ENCODE measurements around the gene DDR1. TPM values are rescaled to one million over a fixed set of nuclear protein-coding genes. Genes with fewer than 3 reads are reported as not detected.

The DDR1 gene
- total RNA-seq, 1 experiment from 2014 or later, result 95.2 TPM

DNA sequence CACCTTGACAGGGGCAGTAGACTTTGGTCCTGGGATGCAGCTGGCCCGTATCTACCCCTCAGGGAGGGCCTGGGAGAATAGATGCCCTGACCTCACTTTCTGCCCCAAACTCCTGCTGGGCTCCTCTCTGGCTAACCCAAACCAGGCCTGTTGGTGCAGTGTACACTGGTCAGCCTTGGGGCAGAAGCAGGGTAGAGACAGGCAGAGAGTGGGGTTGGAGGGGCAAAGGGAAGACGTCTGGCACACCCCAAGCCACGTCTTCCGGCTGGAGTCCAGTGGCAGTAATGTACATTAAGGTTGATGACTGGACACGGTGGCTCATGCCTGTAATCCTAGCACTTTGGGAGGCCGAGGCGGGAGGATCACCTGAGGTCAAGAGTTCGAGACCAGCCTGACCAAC is 9.3 kb downstream of the DDR1 start:
- no peak for DNase-seq (ENCODE audit: low read depth, low spot score)
- POLR2A ChIA-PET, result no interaction called here
- H3K36me3 ChIP-seq (ENCODE audit: control insufficient read depth, insufficient read depth, low read length), result no peaks in the 10 kb centered on the region

DNA sequence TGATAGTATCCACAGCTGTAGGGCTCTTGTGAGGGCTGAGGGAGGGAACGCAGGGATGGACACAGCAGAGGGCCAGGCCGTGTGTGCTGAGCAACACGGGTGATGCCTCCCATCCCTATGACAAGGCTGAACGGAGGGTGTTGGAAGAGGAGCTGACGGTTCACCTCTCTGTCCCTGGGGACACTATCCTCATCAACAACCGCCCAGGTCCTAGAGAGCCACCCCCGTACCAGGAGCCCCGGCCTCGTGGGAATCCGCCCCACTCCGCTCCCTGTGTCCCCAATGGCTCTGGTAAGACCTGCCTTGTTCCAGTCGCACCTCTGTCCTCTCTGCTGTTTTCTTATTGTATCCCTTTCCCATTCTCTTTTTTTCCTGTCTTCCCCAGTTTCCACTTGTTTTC is 10.1 kb downstream of the DDR1 start:
- no TSS peak for BruUV-seq (replicated peaks)
- Histone ChIP-seq H3K4me3 (ENCODE audit: low read depth in 2 of 2, low read length in 2 of 2) (no peak overlapping the region), H3K36me3 (ENCODE audit: control insufficient read depth, insufficient read depth, low read length) (no peaks in the 10 kb centered on the region), H3K27ac (ENCODE audit: low read length) (no peak overlapping the region), H3K27me3 (ENCODE audit: control insufficient read depth, insufficient read depth, low read length) (no peaks in the 10 kb centered on the region), H3K4me1 (ENCODE audit: control insufficient read depth, insufficient read depth, low read length) (no peaks in the 10 kb centered on the region), H3K9me3 (ENCODE audit: control insufficient read depth, insufficient read depth, low read depth, low read length) (no peaks in the 10 kb centered on the region)
- intact Hi-C loops (cut with micrococcal nuclease; ENCODE audit: unreplicated experiment) (no loop called here), in situ Hi-C loops (cut with HindIII; ENCODE audit: low pct_unique_long_range_greater_than_20kb, low sequenced_read_pairs) (no loop called here)
- no peak for DNase-seq (ENCODE audit: low read depth, low spot score)
- no peak for ATAC-seq
- CTCF ChIA-PET, result no interaction called here
- TF ChIP-seq SIN3A (IDR thresholded peaks at IDR 0.05; ENCODE audit: borderline replicate concordance, insufficient read depth, low read depth, low read length), result no peak
- TF ChIP-seq, protein P1, sequence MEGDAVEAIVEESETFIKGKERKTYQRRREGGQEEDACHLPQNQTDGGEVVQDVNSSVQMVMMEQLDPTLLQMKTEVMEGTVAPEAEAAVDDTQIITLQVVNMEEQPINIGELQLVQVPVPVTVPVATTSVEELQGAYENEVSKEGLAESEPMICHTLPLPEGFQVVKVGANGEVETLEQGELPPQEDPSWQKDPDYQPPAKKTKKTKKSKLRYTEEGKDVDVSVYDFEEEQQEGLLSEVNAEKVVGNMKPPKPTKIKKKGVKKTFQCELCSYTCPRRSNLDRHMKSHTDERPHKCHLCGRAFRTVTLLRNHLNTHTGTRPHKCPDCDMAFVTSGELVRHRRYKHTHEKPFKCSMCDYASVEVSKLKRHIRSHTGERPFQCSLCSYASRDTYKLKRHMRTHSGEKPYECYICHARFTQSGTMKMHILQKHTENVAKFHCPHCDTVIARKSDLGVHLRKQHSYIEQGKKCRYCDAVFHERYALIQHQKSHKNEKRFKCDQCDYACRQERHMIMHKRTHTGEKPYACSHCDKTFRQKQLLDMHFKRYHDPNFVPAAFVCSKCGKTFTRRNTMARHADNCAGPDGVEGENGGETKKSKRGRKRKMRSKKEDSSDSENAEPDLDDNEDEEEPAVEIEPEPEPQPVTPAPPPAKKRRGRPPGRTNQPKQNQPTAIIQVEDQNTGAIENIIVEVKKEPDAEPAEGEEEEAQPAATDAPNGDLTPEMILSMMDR (IDR thresholded peaks at IDR 0.05), result no peak
- TF ChIP-seq TCF7L2 (IDR thresholded peaks at IDR 0.05; ENCODE audit: low read depth, low read length), result no peak
- TF ChIP-seq POLR2AphosphoS5 (IDR thresholded peaks at IDR 0.05; ENCODE audit: low read depth, low read length), result no peak
- TF ChIP-seq, protein P2, sequence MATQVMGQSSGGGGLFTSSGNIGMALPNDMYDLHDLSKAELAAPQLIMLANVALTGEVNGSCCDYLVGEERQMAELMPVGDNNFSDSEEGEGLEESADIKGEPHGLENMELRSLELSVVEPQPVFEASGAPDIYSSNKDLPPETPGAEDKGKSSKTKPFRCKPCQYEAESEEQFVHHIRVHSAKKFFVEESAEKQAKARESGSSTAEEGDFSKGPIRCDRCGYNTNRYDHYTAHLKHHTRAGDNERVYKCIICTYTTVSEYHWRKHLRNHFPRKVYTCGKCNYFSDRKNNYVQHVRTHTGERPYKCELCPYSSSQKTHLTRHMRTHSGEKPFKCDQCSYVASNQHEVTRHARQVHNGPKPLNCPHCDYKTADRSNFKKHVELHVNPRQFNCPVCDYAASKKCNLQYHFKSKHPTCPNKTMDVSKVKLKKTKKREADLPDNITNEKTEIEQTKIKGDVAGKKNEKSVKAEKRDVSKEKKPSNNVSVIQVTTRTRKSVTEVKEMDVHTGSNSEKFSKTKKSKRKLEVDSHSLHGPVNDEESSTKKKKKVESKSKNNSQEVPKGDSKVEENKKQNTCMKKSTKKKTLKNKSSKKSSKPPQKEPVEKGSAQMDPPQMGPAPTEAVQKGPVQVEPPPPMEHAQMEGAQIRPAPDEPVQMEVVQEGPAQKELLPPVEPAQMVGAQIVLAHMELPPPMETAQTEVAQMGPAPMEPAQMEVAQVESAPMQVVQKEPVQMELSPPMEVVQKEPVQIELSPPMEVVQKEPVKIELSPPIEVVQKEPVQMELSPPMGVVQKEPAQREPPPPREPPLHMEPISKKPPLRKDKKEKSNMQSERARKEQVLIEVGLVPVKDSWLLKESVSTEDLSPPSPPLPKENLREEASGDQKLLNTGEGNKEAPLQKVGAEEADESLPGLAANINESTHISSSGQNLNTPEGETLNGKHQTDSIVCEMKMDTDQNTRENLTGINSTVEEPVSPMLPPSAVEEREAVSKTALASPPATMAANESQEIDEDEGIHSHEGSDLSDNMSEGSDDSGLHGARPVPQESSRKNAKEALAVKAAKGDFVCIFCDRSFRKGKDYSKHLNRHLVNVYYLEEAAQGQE (IDR thresholded peaks at IDR 0.05; ENCODE audit: insufficient read depth in 1 of 2, low read depth in 2 of 2, low read length in 1 of 2), result no peak
- POLR2A ChIA-PET, result no interaction called here

More for the DNA sequence above, 9.3 kb downstream of the DDR1 start:
- no TSS peak for BruUV-seq (replicated peaks)
- TF ChIP-seq, protein P1 (IDR thresholded peaks at IDR 0.05), result no peak
- no peak for TF ChIP-seq SIN3A (IDR thresholded peaks at IDR 0.05; ENCODE audit: borderline replicate concordance, insufficient read depth, low read depth, low read length)
- no peak for TF ChIP-seq POLR2AphosphoS5 (IDR thresholded peaks at IDR 0.05; ENCODE audit: low read depth, low read length)
- TF ChIP-seq, protein P2 (IDR thresholded peaks at IDR 0.05; ENCODE audit: insufficient read depth in 1 of 2, low read depth in 2 of 2, low read length in 1 of 2), result no peak
- TF ChIP-seq TCF7L2 (IDR thresholded peaks at IDR 0.05; ENCODE audit: low read depth, low read length), result no peak
- H3K4me1 ChIP-seq (ENCODE audit: control insufficient read depth, insufficient read depth, low read length), result no peaks in the 10 kb centered on the region
- H3K4me3 ChIP-seq (ENCODE audit: low read depth in 2 of 2, low read length in 2 of 2), result no peak overlapping the region
- in situ Hi-C loops (cut with HindIII; ENCODE audit: low pct_unique_long_range_greater_than_20kb, low sequenced_read_pairs) (no loop called here), intact Hi-C loops (cut with micrococcal nuclease; ENCODE audit: unreplicated experiment) (no loop called here)
- no peak overlapping the region for H3K27ac ChIP-seq (ENCODE audit: low read length)
- no peak for ATAC-seq
- CTCF ChIA-PET, result interaction anchor here (0.7 kb wide), 1 partner anchor 12 kb away, joined by 4 read pairs; no protein-coding TSS in a partner anchor
- no peaks in the 10 kb centered on the region for H3K27me3 ChIP-seq (ENCODE audit: control insufficient read depth, insufficient read depth, low read length)
- H3K9me3 ChIP-seq (ENCODE audit: control insufficient read depth, insufficient read depth, low read depth, low read length), result no peaks in the 10 kb centered on the region

Measured in Panc1 (cell line).